Measurements from ENCODE around the gene SNRNP70. TPM values are rescaled to one million over a fixed set of nuclear protein-coding genes. Genes with fewer than 3 reads are reported as not detected.

Gene SNRNP70
- total and polyA plus RNA-seq, 2 of the 13 experiments (the other 11 are each of a cell fraction or from before 2014, with no cell fraction given), result 150 to 210 TPM

DNA sequence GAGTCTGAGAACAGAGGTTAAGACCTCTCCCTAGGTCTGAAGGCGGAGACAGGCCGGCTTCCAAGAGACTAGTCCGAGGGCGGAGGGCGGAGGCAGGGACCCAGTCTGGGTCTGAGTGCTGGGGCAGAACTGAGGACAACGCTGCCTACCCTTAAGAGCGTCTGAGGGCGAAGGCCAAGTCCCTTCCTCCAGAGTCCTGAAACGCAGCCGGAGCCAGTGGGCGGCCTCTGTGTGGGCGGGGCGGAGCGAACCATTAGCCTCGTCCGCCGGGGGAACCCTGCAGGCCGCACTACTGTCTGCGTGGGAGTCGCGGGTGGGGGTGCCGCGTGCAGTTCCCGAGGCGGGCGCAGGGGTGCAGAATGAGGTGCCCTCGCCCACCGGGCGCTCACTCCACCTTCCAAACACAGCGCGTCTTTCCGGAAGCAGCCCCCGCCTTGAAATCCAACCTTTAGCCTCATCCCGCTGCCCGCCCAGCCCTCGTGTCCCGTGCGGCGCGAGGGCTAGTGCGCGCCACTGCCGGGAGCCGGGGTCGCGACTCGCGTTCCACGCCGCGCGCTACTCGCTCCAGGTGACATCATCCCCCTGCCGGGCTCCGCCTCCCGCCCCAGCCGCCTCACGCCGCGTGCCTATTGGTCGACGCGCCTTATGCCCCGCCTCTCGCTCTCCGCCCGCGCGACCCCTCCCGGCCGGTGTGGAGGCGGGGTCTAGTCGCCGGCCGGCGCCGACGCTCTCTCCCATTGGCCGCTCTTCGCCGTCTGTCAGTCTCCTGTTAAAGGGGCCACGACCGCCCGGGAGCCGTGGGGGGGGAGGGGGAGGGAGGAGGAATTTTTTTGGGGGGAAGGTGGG is 33.5 kb downstream of the SNRNP70 start, which contains the start of gene C19orf73 (continued):
- TF ChIP-seq, protein P1, sequence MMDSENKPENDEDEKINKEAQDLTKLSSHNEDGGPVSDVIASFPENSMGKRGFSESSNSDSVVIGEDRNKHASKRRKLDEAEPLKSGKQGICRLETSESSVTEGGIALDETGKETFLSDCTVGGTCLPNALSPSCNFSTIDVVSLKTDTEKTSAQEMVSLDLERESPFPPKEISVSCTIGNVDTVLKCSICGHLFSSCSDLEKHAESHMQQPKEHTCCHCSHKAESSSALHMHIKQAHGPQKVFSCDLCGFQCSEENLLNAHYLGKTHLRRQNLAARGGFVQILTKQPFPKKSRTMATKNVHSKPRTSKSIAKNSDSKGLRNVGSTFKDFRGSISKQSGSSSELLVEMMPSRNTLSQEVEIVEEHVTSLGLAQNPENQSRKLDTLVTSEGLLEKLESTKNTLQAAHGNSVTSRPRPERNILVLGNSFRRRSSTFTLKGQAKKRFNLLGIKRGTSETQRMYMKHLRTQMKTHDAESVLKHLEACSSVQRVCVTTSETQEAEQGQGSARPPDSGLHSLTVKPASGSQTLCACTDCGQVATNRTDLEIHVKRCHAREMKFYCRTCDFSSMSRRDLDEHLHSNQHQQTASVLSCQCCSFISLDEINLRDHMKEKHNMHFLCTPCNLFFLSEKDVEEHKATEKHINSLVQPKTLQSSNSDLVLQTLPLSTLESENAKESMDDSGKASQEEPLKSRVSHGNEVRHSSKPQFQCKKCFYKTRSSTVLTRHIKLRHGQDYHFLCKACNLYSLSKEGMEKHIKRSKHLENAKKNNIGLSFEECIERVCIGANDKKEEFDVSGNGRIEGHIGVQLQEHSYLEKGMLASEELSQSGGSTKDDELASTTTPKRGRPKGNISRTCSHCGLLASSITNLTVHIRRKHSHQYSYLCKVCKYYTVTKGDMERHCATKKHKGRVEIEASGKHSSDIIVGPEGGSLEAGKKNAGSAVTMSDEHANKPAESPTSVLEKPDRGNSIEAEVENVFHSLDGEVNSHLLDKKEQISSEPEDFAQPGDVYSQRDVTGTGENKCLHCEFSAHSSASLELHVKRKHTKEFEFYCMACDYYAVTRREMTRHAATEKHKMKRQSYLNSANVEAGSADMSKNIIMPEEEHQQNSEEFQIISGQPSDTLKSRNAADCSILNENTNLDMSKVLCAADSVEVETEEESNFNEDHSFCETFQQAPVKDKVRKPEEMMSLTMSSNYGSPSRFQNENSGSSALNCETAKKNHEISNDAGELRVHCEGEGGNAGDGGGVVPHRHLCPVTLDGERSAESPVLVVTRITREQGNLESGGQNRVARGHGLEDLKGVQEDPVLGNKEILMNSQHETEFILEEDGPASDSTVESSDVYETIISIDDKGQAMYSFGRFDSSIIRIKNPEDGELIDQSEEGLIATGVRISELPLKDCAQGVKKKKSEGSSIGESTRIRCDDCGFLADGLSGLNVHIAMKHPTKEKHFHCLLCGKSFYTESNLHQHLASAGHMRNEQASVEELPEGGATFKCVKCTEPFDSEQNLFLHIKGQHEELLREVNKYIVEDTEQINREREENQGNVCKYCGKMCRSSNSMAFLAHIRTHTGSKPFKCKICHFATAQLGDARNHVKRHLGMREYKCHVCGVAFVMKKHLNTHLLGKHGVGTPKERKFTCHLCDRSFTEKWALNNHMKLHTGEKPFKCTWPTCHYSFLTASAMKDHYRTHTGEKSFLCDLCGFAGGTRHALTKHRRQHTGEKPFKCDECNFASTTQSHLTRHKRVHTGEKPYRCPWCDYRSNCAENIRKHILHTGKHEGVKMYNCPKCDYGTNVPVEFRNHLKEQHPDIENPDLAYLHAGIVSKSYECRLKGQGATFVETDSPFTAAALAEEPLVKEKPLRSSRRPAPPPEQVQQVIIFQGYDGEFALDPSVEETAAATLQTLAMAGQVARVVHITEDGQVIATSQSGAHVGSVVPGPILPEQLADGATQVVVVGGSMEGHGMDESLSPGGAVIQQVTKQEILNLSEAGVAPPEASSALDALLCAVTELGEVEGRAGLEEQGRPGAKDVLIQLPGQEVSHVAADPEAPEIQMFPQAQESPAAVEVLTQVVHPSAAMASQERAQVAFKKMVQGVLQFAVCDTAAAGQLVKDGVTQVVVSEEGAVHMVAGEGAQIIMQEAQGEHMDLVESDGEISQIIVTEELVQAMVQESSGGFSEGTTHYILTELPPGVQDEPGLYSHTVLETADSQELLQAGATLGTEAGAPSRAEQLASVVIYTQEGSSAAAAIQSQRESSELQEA (CRISPR knock-in tag; IDR thresholded peaks at IDR 0.05; ENCODE audit: not compliant biosample characterization), result no peak
- TF ChIP-seq FOXA1 (IDR thresholded peaks at IDR 0.05), result no peak
- peak; percentile 2; the same call in 1 of the 2 replicates for TF ChIP-seq FOXA1 (CRISPR knock-in tag; IDR thresholded peaks at IDR 0.05)
- no peak for TF ChIP-seq RFX1 (IDR thresholded peaks at IDR 0.05)
- TF ChIP-seq SRSF4 (IDR thresholded peaks at IDR 0.05; ENCODE audit: low read depth, low read length, poor library complexity, severe bottlenecking), result no peak
- no peak for TF ChIP-seq PHF5A (CRISPR knock-in tag; IDR thresholded peaks at IDR 0.05; ENCODE audit: low read depth, unreplicated experiment)
- no peak; the same call in 1 of the 2 replicates for TF ChIP-seq ATF7-NPFF (CRISPR knock-in tag; IDR thresholded peaks at IDR 0.05; ENCODE audit: low read depth)
- no peak for TF ChIP-seq NPAS2 (CRISPR knock-in tag; IDR thresholded peaks at IDR 0.05; ENCODE audit: borderline replicate concordance)
- TF ChIP-seq HOXA7 (CRISPR knock-in tag; IDR thresholded peaks at IDR 0.05), result no peak
- no peak for TF ChIP-seq EED (CRISPR knock-in tag; IDR thresholded peaks at IDR 0.05)
- TF ChIP-seq NFKBIZ (CRISPR knock-in tag; IDR thresholded peaks at IDR 0.05), result peak; percentile 59; the same call in 1 of the 2 replicates
- TF ChIP-seq HNRNPUL1 (IDR thresholded peaks at IDR 0.05; ENCODE audit: low read depth, low read length), result no peak
- TF ChIP-seq ZNF468 (CRISPR knock-in tag; IDR thresholded peaks at IDR 0.05), result 0 out of 2 replicates have a peak, but pooled peaks have one; percentile 30
- TF ChIP-seq, protein P2, sequence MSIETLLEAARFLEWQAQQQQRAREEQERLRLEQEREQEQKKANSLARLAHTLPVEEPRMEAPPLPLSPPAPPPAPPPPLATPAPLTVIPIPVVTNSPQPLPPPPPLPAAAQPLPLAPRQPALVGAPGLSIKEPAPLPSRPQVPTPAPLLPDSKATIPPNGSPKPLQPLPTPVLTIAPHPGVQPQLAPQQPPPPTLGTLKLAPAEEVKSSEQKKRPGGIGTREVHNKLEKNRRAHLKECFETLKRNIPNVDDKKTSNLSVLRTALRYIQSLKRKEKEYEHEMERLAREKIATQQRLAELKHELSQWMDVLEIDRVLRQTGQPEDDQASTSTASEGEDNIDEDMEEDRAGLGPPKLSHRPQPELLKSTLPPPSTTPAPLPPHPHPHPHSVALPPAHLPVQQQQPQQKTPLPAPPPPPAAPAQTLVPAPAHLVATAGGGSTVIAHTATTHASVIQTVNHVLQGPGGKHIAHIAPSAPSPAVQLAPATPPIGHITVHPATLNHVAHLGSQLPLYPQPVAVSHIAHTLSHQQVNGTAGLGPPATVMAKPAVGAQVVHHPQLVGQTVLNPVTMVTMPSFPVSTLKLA (IDR thresholded peaks at IDR 0.05), result peak; percentile 39; the same call in 1 of the 2 replicates
- TF ChIP-seq, protein P3, sequence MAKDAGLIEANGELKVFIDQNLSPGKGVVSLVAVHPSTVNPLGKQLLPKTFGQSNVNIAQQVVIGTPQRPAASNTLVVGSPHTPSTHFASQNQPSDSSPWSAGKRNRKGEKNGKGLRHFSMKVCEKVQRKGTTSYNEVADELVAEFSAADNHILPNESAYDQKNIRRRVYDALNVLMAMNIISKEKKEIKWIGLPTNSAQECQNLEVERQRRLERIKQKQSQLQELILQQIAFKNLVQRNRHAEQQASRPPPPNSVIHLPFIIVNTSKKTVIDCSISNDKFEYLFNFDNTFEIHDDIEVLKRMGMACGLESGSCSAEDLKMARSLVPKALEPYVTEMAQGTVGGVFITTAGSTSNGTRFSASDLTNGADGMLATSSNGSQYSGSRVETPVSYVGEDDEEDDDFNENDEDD (CRISPR knock-in tag; IDR thresholded peaks at IDR 0.05; ENCODE audit: borderline replicate concordance), result peak; percentile 94; the same call in 1 of the 2 replicates
- peak; percentile 88; the same call in 1 of the 2 replicates for TF ChIP-seq NFKB2 (CRISPR knock-in tag; IDR thresholded peaks at IDR 0.05; ENCODE audit: borderline replicate concordance)
